HG02571 (cell line): ENCODE results near the gene WIZ.
"Not testable (repeated sequence)": the region's sequence is repeated elsewhere in the genome, so short reads cannot be mapped to it uniquely, and the experiment has no call there.

Experiments
- ATAC-seq: cut with Tn5 transposase; IDR thresholded peaks from one replicate; pipeline ENCODE4 v1.9.1; 2021; ENCODE audit warnings: mild to moderate bottlenecking, moderate library complexity; ENCODE audit not compliant: unreplicated experiment

WIZ gene, protein sequence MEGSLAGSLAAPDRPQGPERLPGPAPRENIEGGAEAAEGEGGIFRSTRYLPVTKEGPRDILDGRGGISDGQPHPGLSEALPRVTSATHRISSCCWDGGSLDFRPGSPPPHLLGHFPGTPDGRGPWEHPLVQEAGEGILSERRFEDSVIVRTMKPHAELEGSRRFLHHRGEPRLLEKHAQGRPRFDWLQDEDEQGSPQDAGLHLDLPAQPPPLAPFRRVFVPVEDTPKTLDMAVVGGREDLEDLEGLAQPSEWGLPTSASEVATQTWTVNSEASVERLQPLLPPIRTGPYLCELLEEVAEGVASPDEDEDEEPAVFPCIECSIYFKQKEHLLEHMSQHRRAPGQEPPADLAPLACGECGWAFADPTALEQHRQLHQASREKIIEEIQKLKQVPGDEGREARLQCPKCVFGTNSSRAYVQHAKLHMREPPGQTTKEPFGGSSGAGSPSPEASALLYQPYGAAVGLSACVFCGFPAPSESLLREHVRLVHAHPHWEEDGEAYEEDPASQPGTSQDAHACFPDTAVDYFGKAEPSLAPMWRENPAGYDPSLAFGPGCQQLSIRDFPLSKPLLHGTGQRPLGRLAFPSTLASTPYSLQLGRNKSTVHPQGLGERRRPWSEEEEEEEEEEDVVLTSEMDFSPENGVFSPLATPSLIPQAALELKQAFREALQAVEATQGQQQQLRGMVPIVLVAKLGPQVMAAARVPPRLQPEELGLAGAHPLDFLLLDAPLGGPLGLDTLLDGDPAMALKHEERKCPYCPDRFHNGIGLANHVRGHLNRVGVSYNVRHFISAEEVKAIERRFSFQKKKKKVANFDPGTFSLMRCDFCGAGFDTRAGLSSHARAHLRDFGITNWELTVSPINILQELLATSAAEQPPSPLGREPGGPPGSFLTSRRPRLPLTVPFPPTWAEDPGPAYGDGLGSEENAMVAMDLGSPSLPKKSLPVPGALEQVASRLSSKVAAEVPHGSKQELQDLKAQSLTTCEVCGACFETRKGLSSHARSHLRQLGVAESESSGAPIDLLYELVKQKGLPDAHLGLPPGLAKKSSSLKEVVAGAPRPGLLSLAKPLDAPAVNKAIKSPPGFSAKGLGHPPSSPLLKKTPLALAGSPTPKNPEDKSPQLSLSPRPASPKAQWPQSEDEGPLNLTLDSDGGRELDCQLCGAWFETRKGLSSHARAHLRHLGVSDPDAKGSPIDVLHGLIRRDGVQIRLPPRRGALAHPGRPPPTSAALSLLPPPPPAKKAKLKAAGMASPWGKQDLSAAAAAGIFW (N-terminal part only)

DNA sequence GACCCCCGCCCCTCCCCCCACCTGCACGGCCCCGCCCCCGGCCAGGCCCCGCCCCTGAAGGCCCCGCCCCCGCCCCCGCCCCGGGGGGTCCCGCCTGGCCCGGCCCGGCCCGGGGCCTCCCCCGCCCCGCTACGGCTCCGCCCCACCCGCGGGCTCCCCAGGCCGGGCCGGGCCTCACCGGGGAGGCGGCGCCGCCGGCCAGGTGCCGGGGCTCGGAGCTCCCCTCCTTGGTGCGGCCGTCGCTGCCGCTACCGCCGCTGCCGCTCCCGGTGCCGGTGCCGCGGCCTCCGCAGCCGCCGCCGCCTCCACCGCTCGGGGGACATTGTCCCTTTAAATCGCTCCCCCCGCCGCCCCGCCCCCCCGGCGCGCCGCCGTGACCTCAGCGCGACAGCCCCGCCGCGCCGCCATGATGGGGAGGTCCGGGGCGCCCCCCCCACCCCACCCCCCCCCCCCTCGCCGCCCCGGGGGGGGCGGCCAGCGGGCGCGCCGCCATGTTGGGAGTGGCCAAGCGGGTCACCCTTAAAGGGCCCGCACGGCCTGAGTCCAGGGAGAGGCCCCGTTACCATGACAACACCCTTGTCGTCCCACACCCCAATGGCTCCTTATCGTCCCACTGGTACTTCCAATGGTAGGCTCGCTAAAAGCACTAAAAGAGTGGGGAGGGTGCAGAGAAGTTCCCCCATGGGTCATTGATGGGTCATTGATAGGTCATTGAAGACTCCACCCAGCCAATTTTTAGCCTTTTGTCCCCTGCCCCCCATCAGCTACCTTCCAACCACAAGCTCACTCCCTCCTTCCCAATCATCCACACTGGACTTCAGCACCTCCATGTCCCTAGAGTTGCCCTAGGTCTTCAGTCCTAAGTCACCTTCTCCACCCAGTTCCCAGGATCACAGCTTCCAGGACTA, at the start of gene WIZ:
TSS of gene WIZ (minus strand) at position 337 of the 908 bp plus-strand sequence. CDS start 1,649 bp downstream, outside the sequence.
- peak; percentile 37 for ATAC-seq

DNA sequence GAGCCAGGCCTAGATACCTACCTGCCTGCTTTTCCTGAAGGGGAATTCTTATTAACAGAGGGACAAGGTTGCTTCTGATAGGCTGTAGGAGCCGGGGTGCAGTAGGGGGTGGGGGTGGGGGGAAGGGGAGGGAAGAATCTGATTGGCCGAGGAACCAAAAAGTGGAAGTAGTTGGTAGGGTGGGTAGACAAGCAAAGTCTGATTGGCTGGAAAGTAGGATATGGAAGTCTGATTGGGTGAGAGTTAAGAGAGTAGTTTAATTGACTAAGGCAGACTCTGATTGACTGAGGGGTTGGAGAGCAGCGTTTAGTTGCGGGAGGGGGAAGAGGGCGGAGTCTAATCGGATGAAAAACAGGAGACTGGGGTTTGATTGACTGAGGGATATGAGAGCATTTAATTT, 49.2 kb upstream of the WIZ start:
- no peak for ATAC-seq

DNA sequence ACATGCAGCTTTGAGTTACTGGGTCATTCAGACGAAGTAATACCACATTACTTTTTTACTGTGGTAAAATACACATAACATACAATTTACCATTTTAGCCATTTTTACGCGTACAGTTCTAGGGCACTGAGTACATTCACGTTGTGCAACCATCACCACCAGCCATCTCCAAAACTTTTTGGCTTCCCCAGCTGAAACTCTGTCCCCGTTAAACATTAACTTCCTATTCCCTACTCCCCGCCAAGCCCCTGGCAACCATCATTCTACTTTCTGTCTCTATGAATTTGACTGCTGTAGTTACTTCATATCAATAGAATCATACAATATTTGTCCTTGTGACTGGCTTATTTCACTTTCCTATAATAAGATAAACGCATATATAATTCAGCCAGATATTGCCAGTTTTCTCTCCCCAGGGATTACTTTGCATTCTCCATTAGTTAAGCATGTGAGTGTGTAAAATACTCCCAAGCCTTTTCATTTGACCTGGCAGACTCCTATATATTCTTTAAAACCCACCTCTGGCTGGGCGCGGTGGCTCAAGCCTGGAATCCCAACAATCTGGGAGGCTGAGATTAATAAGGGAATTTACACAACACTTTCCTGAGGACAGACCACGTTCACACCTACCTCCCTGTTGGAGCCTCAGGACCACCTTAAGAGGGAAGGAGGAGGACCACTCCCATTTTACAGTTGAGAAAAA, 48.6 kb upstream of the WIZ start:
- ATAC-seq, result no peak

DNA sequence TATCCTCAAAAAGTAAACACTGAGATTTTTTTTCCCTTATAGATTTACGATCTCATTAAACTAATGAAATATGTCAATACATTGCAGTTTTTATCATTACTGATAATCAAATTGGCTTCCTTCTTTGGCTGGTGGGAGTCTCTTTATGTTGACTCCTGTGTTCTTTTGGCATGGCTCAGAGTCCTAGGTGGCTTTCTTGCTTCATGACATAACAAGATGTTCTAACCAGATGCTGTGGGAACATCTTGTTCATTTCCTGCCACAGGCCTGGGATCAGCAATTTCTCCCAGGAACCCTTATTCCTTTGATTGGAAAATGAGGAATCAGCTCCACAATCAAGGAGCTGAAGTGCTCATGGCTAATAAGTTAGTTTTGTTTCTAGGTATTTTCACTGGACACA, 45.4 kb upstream of the WIZ start:
- ATAC-seq, result no peak

DNA sequence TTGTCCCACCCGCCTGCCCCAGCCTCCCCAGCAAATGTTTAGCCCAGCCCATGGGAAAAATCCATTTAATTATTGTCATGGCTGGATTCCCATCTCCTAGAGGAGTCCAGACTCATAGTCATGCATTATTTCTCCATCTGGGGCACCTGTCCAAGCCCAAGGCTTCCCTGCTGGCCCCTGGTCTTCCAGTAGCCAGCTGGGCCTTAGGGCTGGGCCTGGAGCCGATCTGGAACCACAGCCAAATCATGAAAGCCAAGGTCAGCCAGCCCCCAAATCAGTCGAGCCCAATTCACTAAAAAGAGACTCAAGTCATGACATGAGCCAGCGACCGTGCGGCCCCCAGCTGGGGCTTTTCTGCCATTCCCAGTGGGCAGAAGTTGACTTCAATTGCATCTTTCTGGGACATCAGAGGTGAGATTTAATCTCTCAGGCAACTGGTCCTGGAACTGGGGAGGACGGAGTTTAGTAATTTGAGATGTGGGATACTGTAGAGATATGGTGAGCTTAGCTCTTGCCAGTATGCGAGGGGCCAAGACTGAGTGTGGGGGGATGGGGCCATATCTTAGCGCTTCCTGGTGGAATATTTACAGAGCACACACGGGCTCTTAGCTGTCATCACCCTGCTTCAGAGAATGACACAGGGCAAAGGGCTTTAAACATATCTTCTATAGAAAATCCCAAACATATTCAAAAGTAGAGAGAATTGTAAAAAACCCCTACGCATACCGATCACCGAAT, 38.9 kb upstream of the WIZ start:
- ATAC-seq, result no peak

DNA sequence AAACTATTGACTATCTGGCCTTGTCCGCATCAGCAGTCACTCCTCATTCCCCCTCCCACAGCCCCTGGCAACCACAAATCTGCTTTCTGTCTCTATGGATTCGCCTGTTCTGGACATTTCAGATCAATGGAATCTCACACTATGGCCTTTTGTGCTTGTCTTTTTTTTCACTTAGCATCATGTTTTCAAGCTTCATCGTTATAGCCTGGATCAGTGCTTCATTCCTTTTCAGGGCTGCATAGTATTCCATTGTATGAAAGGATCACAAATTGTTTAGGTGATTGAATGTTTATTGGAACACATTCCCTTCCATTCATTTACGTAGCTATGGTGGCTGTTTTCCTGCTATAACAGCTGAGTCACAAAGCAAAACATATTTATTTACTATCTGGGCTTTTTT, 37.3 kb upstream of the WIZ start:
- no peak for ATAC-seq

DNA sequence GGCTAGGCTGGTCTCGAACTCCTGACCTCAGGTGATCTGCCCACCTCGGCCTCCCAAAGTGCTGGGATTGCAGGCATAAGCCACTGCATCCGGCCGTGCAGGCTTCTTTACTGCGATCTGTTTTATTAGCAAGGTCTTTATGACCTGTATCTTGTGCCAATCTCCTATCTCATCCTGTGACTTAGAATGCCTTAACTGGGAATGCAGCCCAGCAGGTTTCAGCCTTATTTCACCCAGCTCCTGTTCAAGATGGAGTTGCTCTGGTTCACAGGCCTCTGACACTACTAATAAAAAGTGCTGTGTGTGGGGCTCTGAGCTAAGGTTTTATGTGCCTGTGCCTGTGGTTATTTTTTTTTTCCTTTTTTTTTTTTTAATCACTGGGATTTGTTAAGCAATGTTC, 36.0 kb upstream of the WIZ start:
- not testable (repeated sequence) for ATAC-seq

DNA sequence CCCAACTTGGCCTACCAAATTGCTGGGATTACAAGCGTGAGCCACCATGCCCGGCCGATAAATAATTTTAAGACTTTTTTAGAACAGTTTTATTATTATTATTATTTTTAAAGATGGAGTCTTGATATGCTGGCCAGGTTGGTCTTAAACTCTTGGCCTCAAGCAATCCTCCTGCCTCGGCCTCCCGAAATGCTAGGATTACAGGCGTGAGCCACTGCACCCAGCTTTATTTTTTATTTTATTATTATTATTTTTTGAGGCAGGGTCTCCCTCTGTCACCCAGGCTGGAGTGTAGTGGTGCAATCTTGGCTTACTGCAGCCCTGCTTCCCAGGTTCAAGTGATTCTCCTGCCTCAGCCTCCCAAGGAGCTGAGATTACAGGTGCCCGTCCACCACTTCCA, 31.2 kb upstream of the WIZ start:
- ATAC-seq, result not testable (repeated sequence)

DNA sequence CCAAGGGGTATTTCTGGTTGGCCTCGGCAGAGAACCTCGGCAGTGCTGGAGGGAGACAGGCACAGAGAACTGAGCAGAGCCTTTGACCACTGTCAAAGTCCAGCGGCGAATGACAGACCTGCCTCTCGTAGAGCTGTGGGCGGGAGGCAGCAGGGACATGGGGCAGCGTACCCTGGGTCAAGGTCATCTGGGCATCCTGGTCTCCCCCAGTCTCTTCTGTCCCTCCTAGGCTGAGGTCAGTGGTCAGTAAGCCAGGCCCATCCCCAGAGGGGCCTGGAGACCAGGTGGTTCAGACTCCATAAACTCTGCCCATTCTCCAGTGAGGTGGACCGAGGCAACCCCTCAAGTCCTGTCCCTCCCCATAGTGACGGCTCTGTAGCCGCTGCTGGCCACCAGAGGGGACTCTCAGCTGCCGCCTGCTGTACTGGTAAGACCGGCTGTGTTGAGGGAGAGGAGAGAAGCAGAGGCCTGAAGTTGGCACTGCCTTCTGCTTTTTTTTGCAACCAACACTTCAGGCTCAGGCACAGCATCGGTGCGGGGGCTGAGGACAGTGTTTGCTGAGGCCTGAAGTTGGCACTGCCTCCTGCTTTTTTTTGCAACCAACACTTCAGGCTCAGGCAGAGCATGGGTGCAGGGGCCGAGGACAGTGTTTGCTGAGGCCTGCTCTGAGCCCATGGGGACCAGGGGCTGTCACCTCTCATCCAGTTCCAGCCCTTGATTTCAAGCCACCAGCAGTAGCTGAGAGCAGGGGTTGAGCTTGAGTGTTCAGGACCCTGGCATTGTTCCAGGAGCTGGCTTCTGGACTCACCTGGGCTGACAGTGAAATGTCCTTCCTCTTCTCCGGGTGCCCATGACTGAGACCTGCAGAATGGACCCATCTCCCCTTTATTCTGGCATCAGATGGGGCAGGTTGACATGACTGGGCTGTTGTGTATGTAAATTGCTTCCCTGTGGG, 29.9 kb upstream of the WIZ start, which contains the start of gene PGLYRP2:
TSS of gene PGLYRP2 (minus strand) at position 111 of the 955 bp plus-strand sequence. CDS start 130 bp downstream, outside the sequence.
- no peak for ATAC-seq

DNA sequence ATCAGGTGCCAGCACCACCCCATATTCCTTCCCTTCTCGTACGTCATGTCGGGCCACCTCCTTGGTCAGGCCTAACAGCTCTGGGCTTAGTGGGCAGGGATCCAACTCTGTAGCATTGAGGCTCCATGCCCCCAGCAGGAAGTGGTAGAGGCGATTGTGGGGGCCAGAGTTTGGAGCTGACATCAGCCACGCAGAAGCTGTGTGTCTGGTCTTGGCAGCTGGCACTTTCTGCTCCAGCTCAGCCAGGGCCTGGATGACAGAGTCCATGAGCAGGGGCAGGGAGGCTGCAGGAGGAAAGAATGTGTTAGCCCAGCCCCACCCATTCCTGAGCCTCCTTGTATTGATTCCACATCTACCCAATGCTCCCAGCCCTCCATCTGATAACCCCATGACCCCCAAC, 26.6 kb upstream of the WIZ start:
- no peak for ATAC-seq

DNA sequence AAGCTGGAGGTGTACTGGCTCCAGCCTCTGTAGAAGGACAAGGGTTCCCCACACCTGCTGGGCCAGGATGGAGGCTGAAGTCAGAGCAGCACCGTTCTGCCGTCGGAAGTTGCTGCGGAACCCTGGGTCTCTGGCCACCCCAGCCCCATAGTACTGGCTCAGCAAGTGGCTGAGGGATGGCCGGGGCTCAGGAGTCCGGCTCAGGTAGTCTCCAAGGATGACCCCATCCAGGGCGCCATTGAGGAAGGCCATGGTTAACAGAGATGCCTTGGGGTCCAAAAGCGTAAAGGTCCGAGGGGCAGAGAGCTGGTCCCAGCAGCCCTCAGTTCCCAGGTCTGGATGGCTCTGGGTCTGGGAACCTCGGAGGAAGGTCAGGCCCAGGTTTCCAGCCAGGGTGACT, 25.9 kb upstream of the WIZ start:
- ATAC-seq, result no peak

DNA sequence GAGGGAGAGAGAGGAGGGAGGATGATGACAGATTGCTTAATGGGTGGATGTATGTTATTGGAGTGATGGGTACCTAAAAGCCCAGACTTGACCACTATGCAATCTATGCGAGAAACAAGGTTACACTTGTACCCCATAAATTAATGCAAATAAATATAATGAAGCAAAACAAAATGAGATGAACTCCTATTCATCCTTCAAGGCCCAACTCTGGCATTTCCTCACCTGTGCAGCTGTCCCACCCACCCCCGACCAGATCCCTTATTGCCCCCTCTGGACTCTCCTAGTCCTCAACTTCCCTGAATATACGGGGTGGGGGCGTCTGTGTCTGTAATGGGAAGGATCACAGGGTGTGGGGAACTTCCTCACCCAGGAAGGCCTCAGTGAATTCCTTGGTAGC, 25.4 kb upstream of the WIZ start:
- ATAC-seq, result no peak

DNA sequence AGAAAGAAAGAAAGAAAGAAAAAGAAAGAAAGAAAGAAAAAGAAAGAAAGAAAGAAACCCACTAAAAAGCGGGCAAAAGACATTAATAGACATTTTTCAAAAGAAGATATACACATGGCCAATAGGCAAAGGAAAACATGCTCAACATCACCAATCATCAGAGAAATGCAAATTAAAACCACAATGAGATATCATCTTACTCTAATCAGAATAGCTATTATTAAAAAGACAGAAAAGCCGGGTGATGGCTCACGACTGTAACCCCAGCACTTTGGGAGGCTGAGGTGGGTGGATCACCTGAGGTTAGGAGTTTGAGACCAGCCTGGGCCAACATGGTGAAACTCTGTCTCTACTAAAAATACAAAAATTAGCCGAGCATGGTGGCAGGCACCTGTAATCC, 24.1 kb upstream of the WIZ start:
- ATAC-seq, result not testable (repeated sequence)

DNA sequence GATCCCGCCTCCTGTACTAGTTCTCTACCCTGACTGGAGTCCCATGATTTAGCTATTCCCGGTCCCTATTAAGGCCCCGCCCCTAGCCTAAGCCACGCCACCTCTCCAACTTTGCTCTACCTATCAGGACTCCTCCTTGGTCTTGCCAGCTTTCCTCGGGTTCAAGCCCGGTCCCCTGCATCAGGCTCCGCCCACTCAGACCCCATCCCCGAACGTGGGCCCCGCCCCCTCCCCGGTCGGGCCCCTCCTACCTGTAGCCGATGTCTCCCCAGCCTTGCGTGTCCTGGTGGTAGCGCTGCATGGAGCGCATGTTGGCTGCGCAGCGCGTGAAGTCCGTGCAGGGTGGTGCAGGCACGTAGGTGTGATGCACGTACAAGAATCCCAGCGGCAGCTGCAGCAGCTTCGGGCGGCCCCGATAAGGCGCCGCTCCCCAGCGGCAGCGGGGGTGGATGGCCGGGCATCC, 21.9 kb upstream of the WIZ start:
- ATAC-seq, result no peak

DNA sequence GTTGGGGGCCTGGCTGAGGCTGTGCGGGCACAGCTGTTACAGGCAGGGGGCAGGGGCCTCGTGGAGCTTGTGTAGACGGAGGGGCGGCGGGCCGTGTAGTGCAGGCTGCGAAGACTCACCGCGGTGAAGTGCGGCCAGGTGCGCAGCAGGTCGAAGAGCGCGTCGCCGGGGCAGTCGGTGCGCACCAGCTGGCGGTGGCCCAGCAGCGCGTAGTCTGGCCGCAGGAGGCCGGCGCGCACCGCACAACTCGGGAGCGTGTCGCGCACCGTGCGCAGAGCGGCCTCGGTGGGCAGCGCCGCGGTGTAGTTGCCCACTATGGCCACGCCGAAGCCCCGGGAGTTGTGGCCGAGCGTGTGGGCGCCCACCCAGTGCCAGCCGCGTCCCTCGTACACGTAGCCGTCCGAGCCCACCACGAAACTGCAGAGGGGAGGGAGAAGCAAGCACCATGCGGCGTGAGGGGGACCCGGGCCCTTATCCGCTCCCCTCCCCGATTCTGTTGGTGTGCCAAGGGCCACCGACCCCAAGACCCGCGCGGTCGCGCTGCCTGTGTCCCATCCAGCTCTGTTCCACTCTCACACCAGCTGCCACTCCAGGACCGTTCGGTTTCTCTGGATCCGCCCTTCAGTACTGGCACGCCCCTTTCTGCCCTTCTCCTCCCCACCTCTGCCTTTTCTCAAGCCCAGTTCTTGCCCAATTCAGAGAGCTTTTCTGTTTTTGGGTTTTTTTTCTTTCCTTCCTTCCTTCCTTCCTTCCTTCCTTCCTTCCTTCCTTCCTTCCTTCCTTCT, 19.9 kb upstream of the WIZ start:
- no peak for ATAC-seq

DNA sequence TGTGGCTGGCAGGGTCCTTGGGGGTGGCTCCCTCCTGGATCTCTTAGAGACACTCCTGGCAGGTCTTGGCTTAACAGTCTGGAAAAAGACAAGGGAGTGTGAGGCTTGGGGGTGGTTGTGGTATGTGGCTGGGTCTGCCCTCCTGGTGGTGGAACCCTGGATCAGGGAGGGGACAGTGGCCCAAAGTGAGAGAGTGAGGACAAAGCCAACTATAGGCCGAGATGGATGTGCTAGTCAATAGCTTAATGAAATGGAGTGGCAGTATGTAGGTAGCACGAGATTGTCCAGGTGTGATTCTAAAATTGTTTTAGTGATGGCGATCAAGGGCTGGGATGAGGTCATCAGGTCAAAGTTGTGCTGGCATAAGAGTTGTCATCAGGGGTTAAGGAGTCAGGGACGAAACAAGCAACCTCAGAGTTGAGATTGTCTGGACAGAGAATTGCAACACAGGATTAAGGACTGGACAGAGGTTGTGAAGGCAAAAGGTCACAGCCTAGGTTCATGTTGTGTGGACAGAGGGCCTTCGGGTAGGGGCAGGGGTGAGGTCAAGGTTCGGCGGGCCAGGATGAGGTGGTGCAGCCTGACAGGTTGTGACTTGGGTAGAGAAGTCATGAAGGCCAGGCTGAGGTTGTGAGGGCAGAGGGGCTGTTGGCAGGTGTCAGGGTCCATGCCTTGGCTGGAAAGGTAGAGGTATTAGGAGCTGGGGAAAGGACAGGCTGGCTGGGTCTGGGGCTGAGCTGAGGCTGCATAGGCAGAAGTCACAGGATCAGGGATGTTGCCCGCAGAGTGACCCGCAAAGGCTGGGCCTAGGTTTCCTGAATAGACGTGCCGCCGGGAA, 19.1 kb upstream of the WIZ start:
- ATAC-seq, result no peak
